NCI-H345 treated with DMSO at 0.1 percent for 48 hours (cell line): Measurements from ENCODE around the gene GABRP.
"Not testable (repeated sequence)": the region's sequence is repeated elsewhere in the genome, so short reads cannot be mapped to it uniquely, and the experiment has no call there.

Experiments
- DNase-seq: peaks from one replicate; lab custom pipeline; 2025; ENCODE audit not compliant: unreplicated experiment; lab: John Stamatoyannopoulos, UW

Gene GABRP

DNA sequence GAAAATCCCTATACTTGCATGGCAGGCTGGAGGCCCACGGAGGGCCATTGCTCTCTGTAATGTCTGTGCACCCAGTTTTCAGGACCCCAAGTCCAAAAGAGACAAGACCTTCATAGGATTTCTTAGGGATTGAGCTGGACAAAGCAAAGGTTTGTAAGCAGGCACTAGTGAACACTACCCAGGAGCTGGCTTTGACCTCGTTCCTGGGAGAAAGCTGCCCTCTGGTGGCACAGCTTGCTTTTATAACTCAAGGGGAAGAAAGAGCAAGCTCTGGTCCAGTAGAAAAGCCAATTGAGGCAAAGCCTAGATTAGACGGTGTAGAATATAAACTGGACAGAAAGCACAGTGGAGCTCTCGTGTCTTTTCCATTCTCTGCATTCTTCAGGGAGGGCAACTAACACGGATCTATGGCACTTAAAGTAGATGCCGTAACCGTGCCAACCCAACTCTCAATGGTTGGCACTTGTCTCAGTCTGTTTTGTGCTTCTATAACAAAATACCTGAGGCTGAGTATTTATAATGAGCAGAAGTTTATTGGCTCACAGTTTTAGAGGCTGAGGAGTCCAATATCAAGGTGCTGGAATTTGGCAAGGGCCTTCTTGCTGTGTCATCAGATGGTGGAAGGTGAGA is 7.9 kb downstream of the GABRP start:
- DNase-seq, result peak; percentile 60

DNA sequence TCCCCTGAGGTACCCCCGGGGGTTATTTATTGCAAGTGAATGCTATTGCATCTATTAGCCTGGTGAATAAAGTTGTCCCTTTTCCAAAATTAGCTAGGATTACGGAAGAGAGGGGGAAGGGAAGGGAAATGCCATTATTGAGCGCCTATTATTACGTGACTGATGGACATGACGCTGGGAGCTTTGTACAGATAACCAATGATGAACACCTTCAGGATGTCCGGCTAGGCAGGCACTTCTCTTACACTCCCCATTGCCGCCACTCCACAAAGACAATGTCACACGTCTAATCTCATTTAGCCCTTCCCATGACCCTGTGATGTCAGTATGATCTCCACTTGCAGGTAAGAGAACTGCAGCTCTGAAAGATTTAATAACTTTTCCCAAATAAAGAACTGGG is 9.4 kb downstream of the GABRP start:
- DNase-seq, result no peak

DNA sequence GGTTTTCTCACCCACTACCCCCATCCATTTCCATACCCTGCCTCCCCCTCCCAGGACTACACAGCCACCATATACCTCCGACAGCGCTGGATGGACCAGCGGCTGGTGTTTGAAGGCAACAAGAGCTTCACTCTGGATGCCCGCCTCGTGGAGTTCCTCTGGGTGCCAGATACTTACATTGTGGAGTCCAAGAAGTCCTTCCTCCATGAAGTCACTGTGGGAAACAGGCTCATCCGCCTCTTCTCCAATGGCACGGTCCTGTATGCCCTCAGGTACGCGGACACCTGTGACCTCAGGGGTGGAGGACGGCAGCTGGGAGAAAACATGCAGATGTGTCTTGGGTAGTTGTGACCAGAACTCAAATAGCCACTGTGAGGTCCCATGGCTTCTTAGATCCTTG is 11.6 kb downstream of the GABRP start:
- DNase-seq, result no peak

DNA sequence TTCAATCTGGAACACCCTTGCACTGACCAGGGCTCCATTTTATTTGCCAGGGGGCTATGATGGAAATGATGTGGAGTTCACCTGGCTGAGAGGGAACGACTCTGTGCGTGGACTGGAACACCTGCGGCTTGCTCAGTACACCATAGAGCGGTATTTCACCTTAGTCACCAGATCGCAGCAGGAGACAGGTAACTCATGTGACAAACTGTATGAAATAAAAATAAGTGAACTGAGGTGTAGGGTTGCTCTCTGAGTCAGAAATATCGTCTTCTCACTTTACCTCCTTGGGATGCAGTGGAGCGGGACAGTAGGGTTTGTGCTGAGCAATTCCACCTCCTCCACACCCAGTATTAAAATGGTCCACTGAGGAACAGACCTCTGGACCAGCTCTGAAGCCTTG is 22.1 kb downstream of the GABRP start:
- no peak for DNase-seq

DNA sequence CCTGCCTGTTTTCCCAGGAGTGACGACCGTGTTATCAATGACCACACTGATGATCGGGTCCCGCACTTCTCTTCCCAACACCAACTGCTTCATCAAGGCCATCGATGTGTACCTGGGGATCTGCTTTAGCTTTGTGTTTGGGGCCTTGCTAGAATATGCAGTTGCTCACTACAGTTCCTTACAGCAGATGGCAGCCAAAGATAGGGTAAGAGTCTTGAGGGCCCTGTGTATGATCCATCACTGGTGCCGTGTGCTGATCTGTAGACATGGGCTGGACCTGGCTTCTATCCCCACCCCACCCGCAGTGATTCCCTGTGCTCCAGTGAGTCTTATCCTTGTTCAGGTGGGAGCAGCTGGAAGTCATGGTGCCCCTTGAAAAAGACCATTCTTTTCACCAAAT is 26.0 kb downstream of the GABRP start:
- DNase-seq, result peak; percentile 38

DNA sequence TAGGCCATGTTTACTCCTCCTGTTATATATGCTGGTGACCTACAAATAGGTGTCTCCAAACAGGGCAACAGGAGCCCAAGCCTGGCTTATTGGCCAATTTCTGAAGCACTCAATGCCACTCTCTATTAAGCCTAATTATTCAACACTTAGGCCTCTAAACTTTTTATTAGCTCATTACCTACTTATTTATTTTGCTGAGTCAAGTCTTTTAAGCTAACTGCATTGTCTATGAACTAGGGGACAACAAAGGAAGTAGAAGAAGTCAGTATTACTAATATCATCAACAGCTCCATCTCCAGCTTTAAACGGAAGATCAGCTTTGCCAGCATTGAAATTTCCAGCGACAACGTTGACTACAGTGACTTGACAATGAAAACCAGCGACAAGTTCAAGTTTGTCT is 28.2 kb downstream of the GABRP start:
- DNase-seq, result no peak

DNA sequence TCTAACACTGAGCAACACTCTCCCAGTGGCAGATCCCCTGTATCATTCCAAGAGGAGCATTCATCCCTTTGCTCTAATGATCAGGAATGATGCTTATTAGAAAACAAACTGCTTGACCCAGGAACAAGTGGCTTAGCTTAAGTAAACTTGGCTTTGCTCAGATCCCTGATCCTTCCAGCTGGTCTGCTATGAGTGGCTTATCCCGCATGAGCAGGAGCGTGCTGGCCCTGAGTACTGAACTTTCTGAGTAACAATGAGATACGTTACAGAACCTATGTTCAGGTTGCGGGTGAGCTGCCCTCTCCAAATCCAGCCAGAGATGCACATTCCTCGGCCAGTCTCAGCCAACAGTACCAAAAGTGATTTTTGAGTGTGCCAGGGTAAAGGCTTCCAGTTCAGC is 29.7 kb downstream of the GABRP start:
- DNase-seq, result no peak

DNA sequence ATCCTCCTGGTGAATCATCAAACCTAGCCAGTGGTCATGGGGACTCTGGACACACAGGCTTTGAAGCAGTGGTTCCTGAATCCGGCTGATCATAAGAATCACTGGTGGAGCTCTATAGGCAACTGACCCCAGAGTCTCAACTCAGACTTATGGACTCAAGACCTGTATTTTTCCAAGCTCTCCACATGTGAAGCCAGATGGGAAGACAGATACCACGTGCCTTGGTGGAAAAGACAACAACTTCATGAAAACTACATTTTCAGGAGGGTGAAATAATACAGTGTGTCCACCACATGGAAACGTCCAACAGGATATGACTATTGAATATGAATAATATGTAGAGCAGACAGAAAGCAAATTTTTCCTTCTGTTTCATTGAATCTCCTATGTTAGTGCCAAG is 33.7 kb downstream of the GABRP start:
- no peak for DNase-seq

DNA sequence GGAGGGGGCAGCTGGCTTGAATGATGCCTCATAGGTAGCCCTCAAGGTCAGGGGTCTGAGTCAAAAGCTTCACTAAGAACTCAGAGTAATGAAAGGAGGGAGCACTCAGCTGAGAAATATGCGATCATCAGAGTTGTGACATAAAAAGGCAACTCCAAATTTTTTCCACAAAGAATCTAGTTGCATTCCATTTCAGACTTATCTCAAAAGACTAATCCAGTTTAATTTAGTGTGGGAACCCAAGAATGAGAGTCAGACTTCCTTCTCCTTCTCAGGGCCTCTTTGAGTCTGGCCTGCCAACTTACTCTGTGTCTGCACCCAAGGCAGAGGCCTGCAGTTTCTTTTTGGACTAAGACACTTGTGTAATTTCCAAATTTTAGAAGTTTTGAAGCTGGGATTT is 34.7 kb downstream of the GABRP start:
- no peak for DNase-seq

DNA sequence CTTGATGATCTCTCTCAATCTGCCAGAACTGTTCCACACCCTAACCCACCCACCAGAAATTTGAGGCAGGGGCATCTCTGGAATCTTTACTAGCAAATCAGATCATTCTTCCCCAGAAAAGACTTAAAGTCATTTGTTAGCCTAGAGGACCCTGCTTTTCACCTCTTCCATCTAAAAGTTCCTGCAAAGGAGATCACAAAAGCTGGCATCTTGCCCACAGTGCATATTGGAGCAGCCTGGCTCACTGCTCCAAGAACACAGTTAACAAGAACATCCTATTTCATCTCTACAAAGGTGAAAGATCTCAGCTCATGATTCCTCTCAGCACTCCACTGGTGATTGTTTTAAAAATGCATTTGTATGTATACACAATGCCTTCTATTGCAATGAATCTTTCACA is 36.3 kb downstream of the GABRP start:
- no peak for DNase-seq

DNA sequence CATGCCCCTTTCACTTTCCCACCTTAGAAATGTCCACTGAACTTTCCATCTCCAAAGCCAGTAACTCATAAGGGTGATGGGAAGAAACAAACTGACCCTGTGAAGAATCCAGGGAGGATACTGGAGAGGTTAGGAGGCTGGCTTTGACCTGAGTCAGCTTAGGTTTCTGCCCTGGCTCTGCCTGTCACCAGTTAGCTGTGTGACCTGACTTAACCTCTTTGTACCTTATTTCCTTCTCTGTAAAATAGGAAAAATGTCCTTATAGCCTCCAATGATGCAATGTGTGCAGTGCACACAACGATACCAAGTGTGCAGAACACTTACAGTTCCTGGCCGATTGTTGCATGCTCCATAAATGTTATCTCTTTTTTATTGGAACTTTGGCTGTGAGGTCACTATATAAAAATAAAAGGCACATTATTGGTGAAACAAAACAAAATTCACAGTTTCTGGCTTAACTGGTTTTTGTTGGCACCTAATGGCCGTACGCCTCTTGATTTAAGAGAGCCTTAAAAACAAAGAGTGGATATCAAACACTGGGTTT is 37.8 kb downstream of the GABRP start:
- DNase-seq, result no peak

DNA sequence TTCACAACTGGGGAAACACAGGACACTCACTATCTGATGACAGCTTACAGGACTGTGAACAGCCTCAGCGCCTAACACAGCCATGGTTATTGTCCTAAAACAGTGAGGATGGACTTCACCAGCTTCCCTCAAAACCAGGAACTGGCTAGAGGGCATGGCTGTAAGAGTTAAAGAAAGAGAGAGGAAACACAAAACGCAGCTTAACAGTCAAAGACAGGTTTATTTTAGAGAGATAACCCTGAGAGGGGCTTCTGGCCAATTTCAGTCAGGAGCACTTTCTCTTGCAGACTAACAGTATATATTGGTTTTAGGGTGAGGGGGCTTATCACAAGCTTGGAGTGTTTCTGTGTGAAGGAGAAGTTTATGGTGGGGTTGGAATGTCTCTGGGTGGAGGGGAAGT is 42.6 kb downstream of the GABRP start:
- no peak for DNase-seq

DNA sequence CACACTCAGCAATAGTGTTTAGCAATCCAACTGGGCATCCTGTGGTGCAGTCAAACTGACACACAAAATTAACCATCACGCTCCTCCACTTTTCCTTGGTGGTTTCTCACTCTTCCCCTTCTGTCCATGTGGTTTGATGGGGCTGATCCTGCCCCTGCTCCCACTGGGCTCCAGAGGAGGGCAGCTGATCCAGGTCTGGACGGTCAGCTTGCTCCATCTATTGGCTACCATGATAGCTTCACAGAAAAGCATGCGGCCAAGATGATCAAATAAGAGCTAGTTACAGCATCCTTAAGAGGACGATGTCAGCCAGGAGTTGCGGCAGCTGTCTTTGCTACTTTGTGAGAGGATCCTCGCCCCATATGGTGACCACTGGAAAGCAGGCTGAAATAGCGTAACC is 48.7 kb downstream of the GABRP start:
- DNase-seq, result no peak

DNA sequence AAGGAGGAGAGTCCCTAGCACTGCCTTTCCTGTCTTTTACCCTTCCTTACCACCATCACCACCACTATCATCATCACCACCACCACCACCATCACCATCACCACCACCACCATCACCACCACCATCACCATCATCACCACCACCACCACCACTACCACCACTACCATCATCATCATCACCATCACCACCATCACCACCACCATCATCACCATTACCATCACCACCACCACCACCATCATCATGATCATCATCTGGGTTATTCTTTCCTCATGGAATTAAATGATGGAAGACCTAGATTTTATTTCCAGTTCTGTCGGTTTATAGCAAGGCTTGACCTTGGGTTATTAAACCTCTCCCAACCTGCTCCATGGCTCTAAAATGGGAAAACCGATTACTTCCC is 50.5 kb downstream of the GABRP start:
- DNase-seq, result not testable (repeated sequence)

DNA sequence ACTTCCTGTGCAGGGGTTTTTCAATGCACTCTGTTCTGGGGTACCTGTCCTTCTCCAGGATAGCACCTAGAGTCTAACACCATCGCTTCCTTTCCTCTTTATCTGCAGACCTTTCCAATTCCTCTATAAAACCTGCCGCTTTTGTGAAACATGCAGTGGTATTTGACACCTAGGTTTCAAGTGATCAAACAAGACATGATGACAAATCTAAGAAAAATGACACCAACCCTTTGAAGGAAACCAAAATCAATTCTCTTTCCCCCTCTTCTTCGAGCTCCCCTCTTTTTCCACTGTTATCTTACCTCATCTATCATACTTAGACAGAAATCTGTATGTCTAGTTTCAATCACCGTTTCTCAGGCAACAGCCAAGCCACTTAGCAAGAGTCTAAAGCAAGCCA is 52.7 kb downstream of the GABRP start:
- DNase-seq, result no peak

DNA sequence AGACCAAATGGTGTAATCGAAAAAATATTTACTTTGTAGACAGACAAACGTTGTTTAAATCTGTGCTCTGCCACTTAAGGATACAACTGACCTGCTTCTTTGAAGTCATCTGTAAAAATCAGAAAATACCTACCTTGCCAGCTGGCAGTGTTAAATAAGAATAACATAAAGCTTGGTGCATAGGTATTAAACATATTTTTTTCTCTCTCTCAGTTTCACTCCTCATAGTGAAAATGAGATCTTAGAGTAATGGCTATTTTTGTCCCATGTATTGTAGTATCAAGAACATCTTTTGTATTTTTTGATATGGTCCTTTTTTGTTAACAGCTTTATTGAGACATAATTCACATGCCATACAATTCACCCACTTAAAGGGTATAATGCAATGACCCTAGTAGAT is 60.3 kb downstream of the GABRP start:
- no peak for DNase-seq

DNA sequence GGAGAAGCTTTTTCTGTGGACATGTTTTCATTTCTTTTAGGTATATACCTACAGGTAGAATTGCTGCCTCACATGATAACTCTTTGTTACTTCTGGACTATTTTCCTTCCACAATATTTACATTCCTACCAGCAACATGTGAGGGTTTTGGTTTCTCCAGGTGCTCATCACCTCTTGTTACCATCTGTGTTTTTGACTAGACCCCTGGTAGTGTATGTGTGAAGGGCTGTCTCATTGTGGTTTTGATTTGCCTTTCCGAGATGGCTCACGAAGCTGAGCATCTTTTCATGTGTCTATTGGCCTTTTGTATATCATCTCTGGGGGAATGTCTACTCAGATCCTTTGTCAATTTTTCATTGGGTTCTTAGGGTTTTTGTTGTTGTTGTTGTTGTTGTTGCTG is 61.1 kb downstream of the GABRP start:
- no peak for DNase-seq

DNA sequence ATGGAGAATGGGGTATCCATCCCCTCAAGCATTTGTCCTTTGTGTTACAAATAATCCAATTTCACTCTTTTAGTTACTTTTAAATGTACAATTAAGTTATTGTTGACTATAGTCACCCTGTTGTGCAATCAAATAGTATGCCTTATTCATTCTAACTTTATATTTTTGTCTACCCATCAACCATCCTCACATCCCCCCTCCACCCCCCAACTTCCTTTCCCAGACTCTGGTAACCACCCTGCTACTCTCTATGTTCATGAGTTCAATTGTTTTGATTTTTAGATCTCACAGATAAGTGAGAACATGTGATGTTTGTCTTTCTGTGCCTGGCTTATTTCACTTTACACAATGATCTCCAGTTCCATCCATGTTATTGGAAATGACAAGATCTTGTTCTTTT is 62.9 kb downstream of the GABRP start:
- DNase-seq, result no peak

DNA sequence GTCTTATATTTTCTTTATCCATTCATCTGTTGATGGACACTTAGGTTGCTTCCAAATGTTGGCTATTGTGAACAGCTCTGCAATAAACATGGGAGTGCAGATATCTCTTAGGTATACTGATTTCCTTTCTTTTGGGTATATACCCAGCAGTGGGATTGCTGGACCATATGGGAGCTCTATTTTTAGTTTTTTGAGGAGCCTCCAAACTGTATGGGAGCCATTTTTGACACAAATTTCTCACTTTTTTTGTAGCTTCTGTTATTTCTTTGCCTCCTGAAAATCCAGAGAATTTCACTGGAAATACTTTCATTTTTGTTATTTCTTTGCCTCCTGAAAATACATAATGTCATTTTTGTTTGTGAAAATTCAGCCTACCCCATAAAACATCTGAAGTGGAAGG is 63.3 kb downstream of the GABRP start:
- DNase-seq, result no peak

DNA sequence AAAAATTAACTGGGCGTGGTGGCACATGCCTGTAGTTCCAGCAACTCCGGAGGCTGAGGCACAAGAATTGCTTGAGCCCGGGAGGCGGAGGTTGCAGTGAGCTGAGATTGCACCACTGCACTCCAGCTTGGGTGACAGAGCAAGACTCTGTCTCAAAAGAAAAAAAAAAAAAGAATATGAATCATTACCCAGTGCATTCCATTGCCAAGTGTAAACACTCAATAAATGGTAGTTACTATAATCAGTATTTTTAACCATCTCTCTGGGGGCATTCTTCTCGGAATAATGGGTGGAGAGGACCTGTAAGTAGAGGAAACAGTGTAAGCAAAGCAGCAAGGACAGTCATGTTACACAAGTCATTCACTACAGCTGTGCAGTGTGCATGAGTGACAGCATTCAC is 64.5 kb downstream of the GABRP start:
- no peak for DNase-seq

DNA sequence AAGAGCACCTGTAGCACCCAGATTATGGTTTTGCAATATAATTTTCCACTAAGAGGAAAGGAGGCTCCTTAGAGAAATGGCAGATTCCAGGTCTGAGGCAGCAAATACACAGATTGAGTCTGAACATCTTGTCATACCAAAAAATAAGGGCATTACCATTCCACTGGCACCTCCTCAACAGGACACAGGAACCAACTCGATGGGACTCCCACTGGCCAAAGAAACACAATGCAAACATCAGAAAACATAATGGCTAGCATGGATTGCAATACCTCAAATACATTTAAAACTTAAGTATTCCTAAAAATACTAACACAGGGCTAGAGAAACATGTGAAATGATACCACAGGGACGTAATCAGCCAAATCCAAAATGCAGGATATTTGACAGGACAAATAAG is 65.8 kb downstream of the GABRP start:
- no peak for DNase-seq

DNA sequence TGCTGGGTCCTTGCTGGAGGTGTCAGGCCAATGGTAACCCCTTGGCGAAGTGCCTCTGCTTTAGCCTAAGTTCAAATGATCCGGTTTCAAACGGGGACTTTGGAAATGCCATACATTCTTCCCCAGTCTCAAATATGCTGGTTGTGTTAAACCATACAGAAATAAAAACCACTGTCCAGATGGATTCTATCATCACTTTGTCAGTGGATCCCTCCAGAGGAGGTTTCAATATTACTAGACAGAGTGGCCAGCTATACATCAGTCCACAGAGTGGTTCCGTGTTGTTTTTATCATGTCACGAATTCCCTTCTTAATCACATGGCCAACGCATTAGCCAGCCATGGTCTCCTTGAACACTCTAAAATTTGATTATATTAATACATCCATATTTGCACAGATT is 71.0 kb downstream of the GABRP start:
- DNase-seq, result no peak

DNA sequence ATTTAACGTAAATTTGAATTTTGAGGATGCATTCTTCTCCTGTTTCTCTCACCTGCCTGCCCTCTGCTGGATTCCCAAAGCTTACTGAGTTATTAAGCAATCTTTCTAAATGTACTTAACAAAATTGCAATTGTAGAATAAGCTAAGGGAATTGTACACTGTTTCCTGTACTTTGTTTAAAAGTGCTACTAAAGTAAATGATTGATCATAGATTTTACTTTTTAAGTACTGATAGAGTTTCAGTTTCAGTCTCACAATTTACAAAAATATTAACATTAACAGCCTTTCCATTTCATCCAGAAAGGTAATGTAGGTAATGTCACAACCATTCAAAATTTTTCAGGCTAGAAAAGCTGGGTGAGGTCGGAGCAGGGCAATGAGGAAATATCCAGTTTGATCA is 73.5 kb downstream of the GABRP start:
- no peak for DNase-seq

DNA sequence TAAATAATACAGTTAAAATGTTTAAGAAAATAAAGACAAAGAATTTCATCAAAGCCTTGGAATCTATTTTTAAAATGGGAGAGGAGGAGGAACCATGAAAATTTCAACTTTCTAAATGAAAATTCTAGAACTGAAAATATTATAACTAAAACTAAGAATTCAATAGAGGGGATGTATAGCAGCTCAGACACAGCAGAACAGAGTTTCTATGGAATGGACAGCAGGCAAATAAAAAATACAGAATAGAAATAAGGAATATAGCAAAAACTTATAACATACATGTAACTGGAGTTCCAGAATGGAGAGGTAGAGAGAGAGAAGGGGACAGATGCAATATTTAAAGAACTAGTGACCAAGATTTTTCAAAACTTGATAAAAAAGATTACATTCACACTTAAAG is 76.9 kb downstream of the GABRP start:
- DNase-seq, result no peak
